Measurements from ENCODE around the gene RNF167.
A peak's percentile ranks its signal among the peaks of the same experiment; 100 is the strongest.

Gene RNF167

GRCh38 chr17:4986951-4987766, 47.1 kb downstream of the RNF167 start, which contains the start of gene CAMTA2:
CAMTA2 (minus strand) TSS chr17:4987675; CDS start chr17:4986222, 1,453 bp downstream.
- DNase-seq = peak; percentile 87

GRCh38 chr17:4987767-4988567, 47.9 kb downstream of the RNF167 start:
- DNase-seq = no peak

DNA sequence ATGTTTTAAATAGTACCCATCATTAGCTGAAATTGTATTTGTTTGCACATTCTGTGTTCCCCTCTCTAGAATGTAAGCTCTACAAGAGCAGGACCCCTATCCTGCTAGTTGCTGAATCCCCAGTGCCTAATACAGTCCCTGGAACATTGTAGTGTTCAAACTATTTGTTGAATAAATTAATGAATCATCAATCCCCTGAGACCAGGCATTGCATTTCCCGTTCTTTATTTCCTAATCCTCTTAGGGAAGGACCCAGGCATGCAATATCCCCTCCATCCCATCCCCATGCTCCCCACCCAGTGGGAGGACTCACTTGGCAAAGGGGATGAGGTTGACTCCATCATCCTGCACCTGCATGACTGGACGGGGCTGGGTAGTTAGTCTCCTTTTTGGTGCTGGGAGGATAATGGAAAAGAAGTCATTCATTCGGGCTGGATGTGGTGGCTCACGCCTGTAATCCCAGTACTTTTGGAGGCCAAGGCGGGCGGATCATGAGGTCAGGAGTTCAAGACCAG, 54.1 kb downstream of the RNF167 start:
- DNase-seq = no peak
